Retina (tissue), 1 donor: ENCODE results near the gene NOP53.
"Not testable (repeated sequence)": the region's sequence is repeated elsewhere in the genome, so short reads cannot be mapped to it uniquely, and the experiment has no call there.

Experiments used
- DNase-seq: peaks from one replicate; pipeline ENCODE4 v3.0.0-alpha.2; 2016

Gene NOP53

DNA sequence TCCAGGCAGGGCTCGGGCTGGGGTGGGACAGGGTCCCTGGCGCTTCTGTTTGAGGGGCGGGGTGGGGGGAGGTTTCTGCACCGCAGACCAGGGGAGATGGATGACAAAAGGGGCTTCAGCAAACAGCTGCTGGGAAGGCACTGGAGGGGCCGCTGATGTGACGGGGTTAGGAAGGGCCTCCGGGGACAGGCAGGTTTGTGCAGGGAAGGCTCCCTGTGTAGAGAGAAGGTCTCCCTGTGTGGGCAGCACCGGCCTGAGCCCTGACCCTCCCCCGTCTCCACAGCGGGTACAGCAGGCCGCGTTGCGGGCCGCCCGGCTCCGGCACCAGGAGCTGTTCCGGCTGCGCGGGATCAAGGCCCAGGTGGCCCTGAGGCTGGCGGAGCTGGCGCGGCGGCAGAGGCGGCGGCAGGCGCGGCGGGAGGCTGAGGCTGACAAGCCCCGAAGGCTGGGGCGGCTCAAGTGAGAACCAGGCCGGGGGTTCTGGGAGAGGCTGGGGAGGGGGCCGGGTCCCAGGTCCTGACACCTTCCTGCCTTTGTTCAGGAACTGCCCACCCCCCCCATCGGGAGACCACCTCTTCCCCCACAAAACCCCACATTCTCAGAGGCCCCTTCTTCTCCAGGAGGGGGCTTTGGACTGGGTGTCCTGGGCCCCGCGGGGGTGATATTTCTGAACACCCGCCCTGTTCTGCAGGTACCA lies 9.9 kb downstream of the NOP53 start:
- DNase-seq, result no peak

DNA sequence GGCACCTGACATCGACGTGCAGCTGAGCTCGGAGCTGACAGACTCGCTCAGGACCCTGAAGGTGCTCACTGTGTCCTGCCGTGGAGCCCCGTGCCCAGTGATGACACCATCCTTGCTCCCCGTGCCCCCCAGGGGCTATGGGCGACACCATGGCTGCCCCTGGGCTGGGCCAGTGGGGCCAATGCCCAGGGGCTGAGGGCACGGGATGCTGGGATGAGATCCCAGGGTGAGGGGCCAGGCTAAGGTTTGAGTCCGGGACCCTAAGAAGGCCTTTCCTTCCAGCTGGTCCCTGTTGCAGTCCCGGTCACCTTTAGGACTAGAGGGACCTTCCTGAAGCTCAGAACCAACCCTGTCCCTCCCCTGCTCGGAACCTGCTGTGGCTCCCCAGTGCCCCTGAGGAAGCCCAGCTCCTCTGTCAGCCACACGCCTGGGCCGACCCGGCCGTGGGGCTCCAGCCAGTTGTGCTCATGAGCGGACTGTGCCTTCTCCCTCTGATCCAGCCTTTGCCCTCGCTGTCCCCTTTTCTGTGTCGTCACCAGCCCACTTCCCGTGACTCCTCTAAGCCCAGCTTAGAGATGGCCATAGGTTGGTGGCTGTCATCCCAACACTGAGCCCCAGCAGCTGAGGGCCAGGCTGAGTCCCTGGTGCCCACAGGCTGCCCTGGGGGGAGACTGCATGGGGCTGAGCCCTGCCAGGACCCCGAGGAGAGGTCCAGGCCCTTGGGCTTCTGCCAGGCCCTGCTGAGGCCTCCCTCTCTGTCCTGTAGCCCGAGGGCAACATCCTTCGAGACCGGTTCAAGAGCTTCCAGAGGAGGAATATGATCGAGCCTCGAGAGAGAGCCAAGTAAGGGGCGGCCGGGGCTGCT lies 10.6 kb downstream of the NOP53 start:
- DNase-seq, result no peak

DNA sequence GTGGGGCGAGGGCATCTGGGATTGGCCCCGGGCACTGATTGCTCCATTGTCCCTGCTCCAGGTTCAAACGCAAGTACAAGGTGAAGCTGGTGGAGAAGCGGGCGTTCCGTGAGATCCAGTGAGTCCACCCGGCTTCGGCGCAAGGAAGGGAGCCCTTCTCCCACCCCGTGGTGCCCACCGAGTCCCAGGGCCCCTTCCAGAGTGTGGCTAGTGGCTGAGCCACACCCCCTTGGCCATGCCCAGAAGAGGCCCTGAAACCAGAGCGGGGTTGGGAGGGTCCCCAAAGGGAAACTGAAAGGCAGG lies 11.2 kb downstream of the NOP53 start:
- no peak for DNase-seq

DNA sequence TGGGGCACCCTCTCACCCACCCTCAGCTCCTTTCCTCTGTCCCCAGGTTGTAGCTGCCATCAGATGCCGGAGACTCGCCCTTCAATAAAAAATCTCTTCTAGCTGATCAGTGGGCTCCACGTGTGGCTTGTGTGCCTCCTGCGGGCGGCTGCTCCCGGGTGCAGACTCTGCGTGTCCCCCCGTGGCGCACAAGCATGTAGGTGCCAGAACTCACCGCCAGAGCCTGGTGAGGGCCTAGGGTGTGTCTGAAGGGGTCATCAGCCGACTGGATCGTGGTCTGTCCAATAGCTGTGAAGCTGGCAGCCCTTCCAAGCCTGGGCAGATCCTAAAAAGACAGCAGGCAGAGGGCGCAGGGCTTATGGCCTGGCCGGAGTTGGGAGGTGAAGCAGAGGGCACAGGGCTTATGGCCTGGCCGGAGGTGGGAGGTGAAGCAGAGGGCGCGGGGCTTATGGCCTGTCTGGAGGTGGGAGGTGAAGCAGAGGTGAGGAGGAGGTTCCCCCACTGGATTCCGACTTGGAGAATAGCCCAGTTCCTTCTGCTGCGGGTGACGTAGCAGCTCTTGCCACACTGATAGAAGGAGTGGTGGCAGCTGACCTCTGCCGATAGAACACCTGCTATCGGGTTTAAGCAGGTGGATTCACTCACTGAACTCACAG lies 11.7 kb downstream of the NOP53 start:
- DNase-seq, result no peak

DNA sequence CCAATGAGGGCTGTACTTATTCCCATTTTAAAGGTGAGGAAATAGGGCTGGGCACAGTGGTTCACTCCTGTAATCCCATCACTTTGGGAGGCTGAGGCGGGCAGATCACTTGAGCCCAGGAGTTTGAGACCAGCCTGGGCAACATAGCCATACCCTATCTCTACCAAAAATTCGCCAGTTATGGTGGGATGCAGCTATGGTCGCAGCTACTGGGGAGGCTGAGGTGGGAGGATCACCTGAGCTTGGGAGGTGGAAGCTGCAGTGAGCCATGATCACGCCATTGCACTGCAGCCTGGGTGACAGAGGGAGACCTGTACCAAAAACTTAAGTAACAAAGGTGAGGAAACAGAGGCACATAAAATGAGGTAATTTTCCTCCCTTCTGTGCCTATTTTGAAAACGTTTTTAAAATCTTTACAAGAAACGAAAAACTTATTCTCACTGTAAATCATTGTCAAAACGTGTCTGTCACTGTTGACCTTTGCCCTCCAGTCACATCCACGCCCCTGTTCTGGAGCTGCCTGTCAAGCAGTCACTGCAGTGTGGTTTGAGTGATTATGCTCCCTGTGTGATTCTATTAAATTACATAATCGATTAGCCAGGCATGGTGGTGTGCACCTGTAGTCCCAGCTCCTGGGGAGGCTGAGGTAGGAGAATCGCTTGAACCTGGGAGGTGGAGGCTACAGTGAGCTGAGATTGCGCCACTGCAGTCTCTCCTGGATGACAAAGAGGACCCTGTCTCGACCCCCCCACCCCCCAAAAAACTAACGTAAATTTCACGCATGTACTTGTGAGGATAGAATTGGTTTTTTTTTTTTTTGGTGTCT lies 12.5 kb downstream of the NOP53 start:
- no peak for DNase-seq

DNA sequence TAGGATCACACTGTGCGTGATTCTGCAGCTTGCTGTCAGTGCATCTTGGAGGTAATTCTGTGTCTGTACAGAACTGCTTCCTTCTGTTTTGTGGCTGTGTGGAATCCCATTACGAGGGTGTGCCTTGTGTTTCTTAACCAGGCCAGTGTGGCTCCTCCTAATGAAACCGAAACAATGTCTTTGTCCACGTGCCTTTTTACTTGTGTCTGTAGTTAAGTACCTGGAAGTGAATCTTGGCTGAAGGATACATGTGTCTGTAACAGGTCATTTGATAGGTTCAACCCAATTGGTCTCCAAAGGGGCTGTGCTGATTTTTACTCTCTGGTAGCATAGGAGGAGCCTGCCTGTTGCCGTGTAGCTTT lies 13.1 kb downstream of the NOP53 start:
- no peak for DNase-seq

DNA sequence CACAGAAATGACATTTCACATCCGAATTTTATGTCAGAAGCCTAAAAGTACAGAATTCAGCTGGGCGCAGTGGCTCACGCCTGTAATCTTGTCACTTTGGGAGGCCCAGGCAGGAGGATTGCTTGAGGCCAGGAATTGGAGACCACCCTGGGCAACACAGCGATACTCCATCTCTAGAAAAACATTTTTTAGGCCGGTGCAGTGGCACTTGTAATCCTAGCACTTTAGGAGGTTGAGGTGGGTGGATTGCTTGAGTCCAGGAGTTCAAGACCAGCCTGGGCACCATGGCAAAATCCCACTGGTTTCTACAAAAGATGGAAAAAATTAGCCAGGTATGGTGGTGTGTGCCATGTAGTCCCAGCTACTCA lies 15.3 kb downstream of the NOP53 start:
- DNase-seq, result no peak

DNA sequence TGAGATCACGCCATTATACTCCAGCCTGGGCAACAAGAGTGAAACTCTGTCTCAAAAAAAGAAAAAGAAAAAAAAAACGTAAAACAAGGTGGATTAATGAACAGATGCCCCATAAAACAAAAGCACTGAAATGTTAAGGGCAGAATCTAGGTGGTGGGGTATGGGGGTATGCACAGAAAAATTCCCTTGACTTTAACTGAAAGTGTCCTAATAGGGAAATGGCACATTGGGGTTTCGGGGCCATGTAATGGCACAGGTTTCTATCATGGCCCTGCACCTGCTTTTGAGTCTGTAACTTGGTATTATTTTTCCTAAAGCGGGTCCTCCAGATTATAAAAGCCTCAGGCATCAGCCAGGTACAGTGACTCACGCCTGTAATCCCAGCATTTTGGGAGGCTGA lies 16.2 kb downstream of the NOP53 start:
- DNase-seq, result no peak

DNA sequence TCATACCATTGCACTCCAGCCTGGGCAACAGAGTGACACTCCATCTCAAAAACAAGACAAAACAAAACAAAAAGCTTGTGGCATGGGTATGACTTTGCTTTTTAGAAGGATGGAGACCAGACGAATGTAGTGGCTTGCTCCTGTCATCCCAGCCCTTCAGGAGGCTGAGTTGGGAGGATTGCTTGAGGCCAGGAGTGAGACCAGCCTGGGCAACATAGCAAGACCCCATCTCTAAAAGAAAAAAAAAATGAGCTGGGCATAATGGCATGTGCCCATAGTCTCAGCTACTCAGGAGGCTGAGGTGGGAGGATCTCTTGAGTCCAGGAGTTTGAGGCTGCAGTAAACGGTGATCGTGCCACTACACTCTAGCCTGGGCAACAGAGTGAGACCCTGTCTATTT lies 16.8 kb downstream of the NOP53 start:
- DNase-seq, result no peak

DNA sequence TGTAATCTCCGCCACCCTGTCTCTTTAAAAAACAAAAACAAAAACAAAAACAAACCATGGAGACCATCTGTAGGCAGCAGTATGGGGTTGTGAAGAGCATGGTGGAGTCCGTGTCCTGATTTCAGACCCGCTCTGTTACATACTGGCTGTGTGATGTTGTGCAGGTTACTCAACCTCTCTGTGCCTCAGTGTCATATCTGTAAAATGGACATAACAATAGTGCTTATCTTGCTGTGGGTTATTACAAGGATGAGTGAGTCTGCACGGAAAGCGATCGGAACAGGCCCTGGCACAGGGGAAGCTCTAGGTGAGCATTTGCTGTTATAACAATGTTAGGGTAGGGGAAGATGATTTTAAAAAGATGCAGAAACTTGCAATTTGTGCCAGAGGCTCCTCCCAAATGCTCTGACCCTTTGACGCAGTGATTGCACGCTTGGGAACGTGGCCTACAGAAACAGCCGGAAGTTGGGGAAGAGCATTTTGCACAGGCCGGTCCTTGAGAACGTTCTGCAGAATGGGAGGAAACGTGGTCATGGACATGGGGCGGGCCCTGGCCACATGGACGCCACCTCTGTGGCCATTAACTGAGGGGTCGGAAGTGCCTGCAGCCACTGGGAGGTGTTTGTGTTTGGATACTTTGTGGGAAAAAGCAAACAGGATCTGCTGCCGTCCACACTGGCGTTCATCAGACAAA lies 17.4 kb downstream of the NOP53 start:
- DNase-seq, result no peak

DNA sequence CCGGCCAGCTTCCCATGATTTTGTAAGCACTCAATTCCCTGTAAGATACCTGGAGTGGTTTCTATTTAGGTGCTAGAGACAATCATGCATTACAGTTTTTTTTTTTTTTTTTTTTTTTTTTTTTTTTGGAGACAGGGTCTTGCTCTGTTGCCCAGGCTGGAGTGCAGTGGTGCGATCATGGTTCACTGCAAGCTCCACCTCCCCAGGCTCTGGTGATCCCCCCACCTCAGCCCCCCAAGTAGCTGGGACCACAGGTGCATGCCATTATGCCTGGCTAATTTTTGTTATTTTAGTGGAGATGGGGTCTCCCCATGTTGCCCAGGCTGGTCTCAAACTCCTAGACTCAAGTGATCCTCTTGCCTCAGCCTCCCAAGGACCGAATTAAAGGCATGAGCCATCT lies 19.4 kb downstream of the NOP53 start:
- not testable (repeated sequence) for DNase-seq

DNA sequence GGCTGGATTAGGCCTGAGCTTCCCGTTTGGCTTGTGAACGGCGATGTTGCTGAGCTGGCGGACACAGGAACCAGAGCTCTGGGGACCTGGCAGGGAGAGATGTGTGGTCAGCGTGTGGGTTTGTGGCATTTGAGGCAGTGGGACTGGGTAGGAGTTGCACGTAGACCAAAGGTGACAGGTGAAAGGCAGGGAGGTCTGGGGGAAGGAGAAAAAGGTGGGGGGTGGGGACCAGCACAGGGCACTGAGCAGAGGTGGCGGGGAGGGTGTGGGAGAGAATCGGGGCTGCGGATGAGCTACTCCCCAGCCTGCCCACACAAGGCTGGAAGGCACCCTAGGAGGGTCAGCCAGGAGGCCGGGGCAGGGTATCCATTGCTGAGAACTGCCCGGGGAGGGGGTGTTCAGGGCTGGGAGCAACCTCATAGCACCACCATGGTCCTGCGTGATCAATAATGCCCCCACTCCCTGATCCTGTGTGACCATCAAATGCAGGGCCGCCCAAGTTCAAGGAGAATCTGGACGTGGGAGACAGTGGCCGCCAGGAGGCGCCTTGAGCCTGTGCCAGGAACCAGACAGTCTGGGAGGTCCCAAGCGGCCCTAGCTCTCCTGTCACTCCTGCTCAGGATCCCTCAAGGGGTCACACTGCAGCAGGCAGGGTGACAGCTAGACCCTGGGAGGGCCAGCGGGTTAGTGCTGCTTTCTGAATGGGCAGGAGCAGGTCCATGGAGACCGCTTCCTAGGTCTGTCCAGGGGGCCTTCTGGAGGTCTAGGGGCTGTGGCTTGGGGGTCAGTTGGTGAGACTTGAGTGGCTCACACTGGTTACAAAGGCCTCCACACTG lies 20.4 kb downstream of the NOP53 start:
- DNase-seq, result peak; percentile 77

DNA sequence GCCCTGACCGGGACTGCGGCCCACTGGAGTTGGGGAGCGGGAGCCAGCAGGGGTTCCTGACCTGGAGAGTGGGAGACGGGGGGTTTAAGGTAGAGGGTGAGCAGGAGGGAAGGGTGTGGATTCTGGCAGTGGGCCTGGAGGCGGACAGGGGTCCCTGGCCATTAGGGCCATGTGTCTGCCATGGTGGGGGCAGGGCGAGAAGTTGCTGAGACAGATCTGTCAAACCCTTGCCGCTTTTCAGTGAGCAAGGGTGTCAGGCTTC lies 20.9 kb downstream of the NOP53 start:
- no peak for DNase-seq

DNA sequence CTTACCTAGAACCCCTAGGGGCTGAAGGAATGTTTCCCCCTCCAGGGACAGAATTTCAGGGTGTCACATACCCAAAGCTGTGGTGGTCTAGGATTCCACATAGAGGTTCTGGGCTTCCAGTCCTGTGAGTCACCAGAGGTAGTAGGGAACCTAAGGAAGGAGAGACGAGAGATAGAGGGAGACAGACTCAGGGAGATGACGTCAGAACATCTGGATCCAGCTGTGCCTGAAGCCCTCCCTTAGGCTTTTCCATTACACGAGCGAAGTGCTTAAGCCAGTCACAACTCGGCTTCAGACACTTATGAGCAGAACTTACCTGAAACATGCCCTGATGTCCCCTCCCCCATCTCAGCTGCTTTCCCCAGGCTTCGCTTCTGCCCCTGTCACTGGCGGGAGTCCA lies 21.3 kb downstream of the NOP53 start:
- DNase-seq, result no peak

DNA sequence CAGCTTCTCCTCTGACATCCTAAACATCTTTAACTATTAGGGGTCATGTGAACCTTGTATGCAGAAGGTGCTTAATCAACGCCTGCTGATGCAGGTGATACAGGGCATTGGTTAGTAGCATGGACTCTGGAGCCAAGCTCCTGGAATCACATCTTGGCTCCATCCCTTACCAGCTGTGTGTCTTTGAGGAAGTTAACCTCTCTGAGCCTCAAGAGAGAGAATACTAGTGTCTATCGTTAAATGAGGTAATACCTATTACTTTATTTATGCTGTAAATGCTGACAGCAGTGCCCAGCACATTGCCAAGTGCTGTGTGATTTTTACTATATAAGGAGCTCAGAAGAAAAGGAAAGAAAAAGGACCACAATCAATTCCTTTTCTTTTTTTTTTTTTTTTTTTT lies 22.0 kb downstream of the NOP53 start:
- no peak for DNase-seq

DNA sequence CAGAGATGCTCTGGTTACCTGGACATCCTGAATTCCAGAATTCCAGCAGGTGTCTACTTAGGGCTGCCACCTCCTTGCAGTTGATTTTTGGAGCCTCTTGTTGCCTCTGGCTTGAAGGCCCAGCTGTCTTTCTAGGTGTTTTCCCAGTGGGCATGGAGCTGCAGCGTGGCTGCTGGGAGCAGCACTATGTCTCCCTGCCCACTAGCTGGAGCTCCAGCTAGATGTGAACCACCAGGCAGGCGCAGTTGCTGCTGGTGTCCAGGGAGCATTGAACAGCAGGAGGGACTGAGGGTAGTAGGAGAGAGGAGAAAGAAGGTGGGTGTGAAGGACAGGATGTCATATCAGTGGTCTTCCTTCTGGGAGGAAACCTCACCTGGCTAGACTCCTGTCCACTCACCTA lies 23.3 kb downstream of the NOP53 start:
- DNase-seq, result no peak

DNA sequence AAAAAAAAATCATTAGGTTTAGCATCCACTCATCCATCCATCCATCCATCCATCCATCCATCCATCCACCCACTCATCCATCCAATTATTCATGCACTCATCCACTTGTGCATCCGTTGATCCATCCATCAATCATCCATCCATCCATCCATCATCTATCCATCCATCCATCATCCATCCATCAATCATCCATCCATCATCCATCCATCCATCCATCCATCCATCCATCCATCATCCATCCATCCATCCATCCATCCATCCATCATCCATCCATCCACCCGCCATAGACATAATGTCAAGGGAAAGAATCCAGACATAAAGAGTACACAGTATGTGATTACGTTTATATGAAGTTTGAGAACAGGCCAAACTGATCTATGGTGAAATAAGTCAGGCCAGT lies 24.2 kb downstream of the NOP53 start:
- no peak for DNase-seq

DNA sequence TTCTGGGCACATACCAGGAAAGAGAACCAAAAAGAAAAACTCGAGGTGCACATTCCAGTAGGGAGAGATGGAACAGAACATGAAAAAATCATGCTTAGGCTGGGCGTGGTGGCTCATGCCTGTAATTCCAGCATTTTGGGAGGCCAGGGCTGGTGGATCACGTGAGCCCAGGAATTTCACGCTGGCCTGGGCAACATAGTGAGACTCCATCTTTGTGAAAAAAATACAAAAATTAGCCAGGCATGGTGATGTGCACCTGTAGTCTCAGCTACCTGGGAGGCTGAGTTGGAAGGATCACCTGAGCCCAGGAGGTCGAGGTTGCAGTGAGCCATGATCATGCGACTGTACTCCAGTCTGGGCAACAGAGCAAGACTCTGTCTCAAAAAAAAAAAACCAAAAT lies 25.9 kb downstream of the NOP53 start:
- not testable (repeated sequence) for DNase-seq

DNA sequence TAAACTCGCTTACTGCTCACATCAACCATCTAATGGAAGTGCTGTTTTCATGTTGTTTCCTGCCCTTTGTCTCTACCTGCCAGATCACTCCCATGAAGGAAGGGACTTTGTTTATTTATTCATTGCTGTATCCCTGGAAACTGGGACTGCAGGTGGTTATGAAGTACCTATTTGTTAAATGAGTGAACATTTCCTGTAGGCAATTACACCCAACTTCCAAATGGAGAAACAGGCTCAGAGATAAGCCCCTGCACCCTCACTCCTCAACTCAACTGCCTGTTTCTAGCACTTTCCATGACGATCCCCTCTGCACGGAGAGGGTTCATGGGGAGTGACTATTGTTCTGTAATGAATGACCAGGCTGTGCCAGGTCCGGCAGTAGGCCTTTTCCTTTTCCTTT lies 31.2 kb downstream of the NOP53 start:
- no peak for DNase-seq

DNA sequence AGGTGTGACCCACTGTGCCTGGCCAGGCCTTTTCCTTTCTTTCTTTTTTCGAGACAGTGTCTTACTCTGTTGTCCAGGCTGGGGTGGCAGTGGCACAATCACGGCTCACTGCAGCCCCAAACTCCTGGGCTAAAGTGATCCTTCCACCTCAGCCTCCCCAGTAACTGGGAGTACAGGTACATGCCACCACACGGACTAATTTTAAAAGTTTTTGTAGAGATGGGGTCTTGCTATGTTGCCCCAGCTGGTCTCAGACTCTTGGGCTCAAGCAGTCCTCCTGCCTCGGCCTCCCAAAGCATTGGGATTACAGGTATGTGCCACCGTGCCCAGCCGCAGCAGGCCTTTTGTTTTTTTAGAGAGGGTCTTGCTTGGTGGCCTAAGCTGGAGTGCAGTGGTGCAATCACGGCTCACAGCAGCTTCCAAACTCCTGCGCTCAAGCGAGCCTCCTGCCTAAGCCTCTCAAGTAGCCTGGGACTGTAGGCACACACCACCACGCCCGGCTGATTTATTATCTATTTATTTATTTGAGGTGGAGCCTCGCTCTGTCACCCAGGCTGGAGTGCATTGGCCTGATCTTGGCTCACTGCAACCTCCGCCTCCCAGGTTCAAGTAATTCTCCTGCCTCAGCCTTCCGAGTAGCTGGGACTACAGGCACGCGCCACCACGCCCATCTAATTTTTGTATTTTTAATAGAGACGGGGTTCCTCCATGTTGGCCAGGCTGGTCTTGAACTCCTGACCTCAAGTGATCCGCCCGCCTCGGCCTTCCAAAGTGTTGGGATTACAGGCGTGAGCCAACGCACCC lies 32.1 kb downstream of the NOP53 start:
- not testable (repeated sequence) for DNase-seq
